Gastrocnemius medialis (tissue), 4 donors: Measurements from ENCODE around the gene SPRY4. TPM values are rescaled to one million over a fixed set of nuclear protein-coding genes. Genes with fewer than 3 reads are reported as not detected.

Experiments
- ATAC-seq, 2 donors: fragments of 150-250 bp; one replicate each; pipeline ENCODE4 v1.9.1; 2016
- DNase-seq, 2 donors: peaks; one replicate each; pipeline ENCODE4 v3.0.0-alpha.2; 2019
- H3K27ac ChIP-seq, 4 donors: fragments of 200-600 bp; sonication (generic); 1 replicate in 1 of 4; 2 replicates in 3 of 4; pipeline ENCODE4 v1.5.1; 2016 to 2018; ENCODE audit warnings: mild to moderate bottlenecking in 2 of 4, moderate library complexity in 1 of 4
- H3K27me3 ChIP-seq, 3 donors: fragments of 200-600 bp; sonication (generic) in 2 of 3; 1 replicate in 1 of 3; 2 replicates in 2 of 3; pipeline versions ENCODE4 v1.5.1 to v1.6.0; 2016 to 2019; ENCODE audit warnings: mild to moderate bottlenecking in 1 of 3, moderate library complexity in 1 of 3
- H3K36me3 ChIP-seq, 2 donors: fragments of 200-600 bp; sonication (generic) in 1 of 2; one replicate each; pipeline ENCODE4 v1.5.1; 2017 to 2018
- H3K4me1 ChIP-seq, 2 donors: fragments of 200-600 bp; sonication (generic) in 1 of 2; one replicate each; pipeline ENCODE4 v1.5.1; 2016 to 2017; ENCODE audit warnings: mild to moderate bottlenecking in 2 of 2
- H3K4me3 ChIP-seq, 4 donors: fragments of 200-600 bp; sonication (generic) in 3 of 4; 1 replicate in 1 of 4; 2 replicates in 3 of 4; pipeline ENCODE4 v1.5.1; 2016 to 2019; ENCODE audit warnings: mild to moderate bottlenecking in 2 of 4
- H3K9me3 ChIP-seq, 3 donors: fragments of 200-600 bp; sonication (generic) in 2 of 3; 1 replicate in 1 of 3; 2 replicates in 2 of 3; pipeline ENCODE4 v1.5.1; 2016 to 2019
- CTCF ChIP-seq, 5 experiments: fragments of 450-650 bp in 3 of 5; fragments of 200-600 bp in 2 of 5; sonication (generic) in 2 of 5; IDR thresholded peaks in 4 of 5; conservative IDR thresholded peaks in 1 of 5; 1 replicate in 4 of 5; 2 replicates in 1 of 5; pipeline ENCODE4 v1.5.1; 2016 to 2019; ENCODE audit warnings: antibody characterized with exemption in 5 of 5, mild to moderate bottlenecking in 3 of 5, moderate library complexity in 3 of 5
- POLR2A ChIP-seq, 2 donors: fragments of 450-650 bp; IDR thresholded peaks; one replicate each; pipeline ENCODE4 v1.6.1; 2017; ENCODE audit warnings: antibody characterized with exemption in 2 of 2, mild to moderate bottlenecking in 2 of 2, moderate library complexity in 2 of 2
- in situ Hi-C, 4 donors: fragments of 200-750 bp; cut with MboI; loops; one replicate each; pipeline versions ENCODE4 v1.15.0 to v1.8.0; 2017; ENCODE audit warnings: low sequenced_read_pairs in 4 of 4
- intact Hi-C: fragments of 100-400 bp; cut with DNase I; formaldehyde crosslinking; loops from one replicate; pipeline ENCODE4 v1.15.1; 2023; ENCODE audit warnings: low total_unique reads
- total RNA-seq, 4 donors: library from RNA; depleted of rRNA; stranded (reverse); fragments of >200 nt; gene quantifications; one replicate each; pipeline versions ENCODE4 v1.1.0 to v1.2.3, GENCODE V29; 2016

Gene SPRY4
- total RNA-seq, 4 donors from 2014 or later = 4.3 to 6.9 (median 5.9) TPM

GRCh38 chr5:142317173-142317572, 7.6 kb downstream of the SPRY4 start:
- TF ChIP-seq CTCF (IDR thresholded peaks at IDR 0.05 in 4 of 5, conservative IDR thresholded peaks at IDR 0.05 in 1 of 5) (no peak), POLR2A (IDR thresholded peaks at IDR 0.05) (no peak)
- in situ Hi-C loops (no loop called here), intact Hi-C loops (no loop called here)
- peaks cover 6 to 19% (median 10%) of the 10 kb centered on the region in 3 donors for H3K27me3 ChIP-seq
- DNase-seq (no peak), ATAC-seq (no peak)
- no peak overlapping the region for H3K4me3 ChIP-seq
- peaks cover 45 to 65% of the 10 kb centered on the region in 2 donors for H3K4me1 ChIP-seq
- H3K27ac ChIP-seq = peak overlapping the region in 2 of 4 donors; percentile 38 to 77
- no peaks in the 10 kb centered on the region for H3K9me3 ChIP-seq
- no peaks in the 10 kb centered on the region for H3K36me3 ChIP-seq

- in situ Hi-C loops = no loop called here
- peak overlapping the region in 2 of 4 donors; percentile 38 to 77 for H3K27ac ChIP-seq
- intact Hi-C loops = no loop called here
- TF ChIP-seq CTCF (IDR thresholded peaks at IDR 0.05 in 4 of 5, conservative IDR thresholded peaks at IDR 0.05 in 1 of 5) = no peak
- no peaks in the 10 kb centered on the region for H3K36me3 ChIP-seq
- ATAC-seq = no peak
- peaks cover 45 to 65% of the 10 kb centered on the region in 2 donors for H3K4me1 ChIP-seq
- DNase-seq = no peak
- no peak overlapping the region for H3K4me3 ChIP-seq
- H3K27me3 ChIP-seq = peaks cover 6 to 16% (median 6%) of the 10 kb centered on the region in 3 donors
- H3K9me3 ChIP-seq = no peaks in the 10 kb centered on the region
Observed at GRCh38 chr5:142316681-142317080, 8.1 kb downstream of the SPRY4 start.

- Histone ChIP-seq H3K27ac (peak overlapping the region in 2 of 4 donors; percentile 38 to 77), H3K36me3 (no peaks in the 10 kb centered on the region), H3K27me3 (peaks cover 2 to 14% (median 6%) of the 10 kb centered on the region in 3 donors), H3K9me3 (no peaks in the 10 kb centered on the region), H3K4me3 (no peak overlapping the region), H3K4me1 (peaks cover 43 to 59% of the 10 kb centered on the region in 2 donors)
- intact Hi-C loops = no loop called here
- TF ChIP-seq POLR2A (IDR thresholded peaks at IDR 0.05) = no peak
- TF ChIP-seq CTCF (IDR thresholded peaks at IDR 0.05 in 4 of 5, conservative IDR thresholded peaks at IDR 0.05 in 1 of 5) = no peak
- in situ Hi-C loops = no loop called here
- DNase-seq (no peak), ATAC-seq (peak; percentile 31 to 39)
Observed at GRCh38 chr5:142316051-142316450, 8.8 kb downstream of the SPRY4 start.

- intact Hi-C loops (no loop called here), in situ Hi-C loops (no loop called here)
- no peaks in the 10 kb centered on the region for H3K36me3 ChIP-seq
- DNase-seq (no peak), ATAC-seq (no peak)
- peak overlapping the region in 1 of 4 donors; percentile 77 for H3K27ac ChIP-seq
- no peaks in the 10 kb centered on the region for H3K9me3 ChIP-seq
- peaks cover 0 to 12% (median 6%) of the 10 kb centered on the region in 3 donors for H3K27me3 ChIP-seq
- no peak overlapping the region for H3K4me3 ChIP-seq
- H3K4me1 ChIP-seq = peaks cover 39 to 51% of the 10 kb centered on the region in 2 donors
- TF ChIP-seq CTCF (IDR thresholded peaks at IDR 0.05 in 4 of 5, conservative IDR thresholded peaks at IDR 0.05 in 1 of 5) (no peak), POLR2A (IDR thresholded peaks at IDR 0.05) (no peak)
Observed at GRCh38 chr5:142315096-142315900, 9.5 kb downstream of the SPRY4 start.
